Neural progenitor cell (in vitro differentiated cells): Measurements from ENCODE around the gene CAMKK1. TPM values are rescaled to one million over a fixed set of nuclear protein-coding genes. Genes with fewer than 3 reads are reported as not detected.

Experiments
- DNase-seq: peaks from one replicate; pipeline ENCODE4 v3.0.0-alpha.2; 2016; ENCODE audit warnings: low spot score
- H2AFZ ChIP-seq: fragments of 200-600 bp; sonication (generic); replicated peaks from 2 replicates; pipeline ENCODE4 v1.6.1; 2016; ENCODE audit warnings: antibody characterized with exemption
- H3F3A ChIP-seq: fragments of 200-600 bp; sonication (generic); 2 replicates; pipeline ENCODE4 v1.6.1; 2016; ENCODE audit warnings: antibody characterized with exemption, low read depth
- H3K27ac ChIP-seq: fragments of 200-600 bp; sonication (generic); 2 replicates; pipeline ENCODE4 v1.5.1; 2016; ENCODE audit warnings: mild to moderate bottlenecking
- H3K27me3 ChIP-seq: fragments of 200-600 bp; sonication (generic); 2 replicates; pipeline ENCODE4 v1.6.1; 2016; ENCODE audit warnings: mild to moderate bottlenecking, moderate library complexity
- H3K36me3 ChIP-seq: fragments of 200-600 bp; sonication (generic); 2 replicates; pipeline ENCODE4 v1.5.1; 2016
- H3K4me1 ChIP-seq: fragments of 200-600 bp; sonication (generic); 2 replicates; pipeline ENCODE4 v1.6.1; 2016; ENCODE audit warnings: mixed run types
- H3K4me2 ChIP-seq: fragments of 200-600 bp; sonication (generic); 2 replicates; pipeline ENCODE4 v1.6.1; 2016
- H3K4me3 ChIP-seq: fragments of 200-600 bp; sonication (generic); 2 replicates; pipeline ENCODE4 v1.5.1; 2016
- H3K79me2 ChIP-seq: fragments of 200-600 bp; sonication (generic); 2 replicates; pipeline ENCODE4 v1.6.1; 2016; ENCODE audit warnings: low read depth
- H3K9ac ChIP-seq: fragments of 200-600 bp; sonication (generic); 2 replicates; pipeline ENCODE4 v1.6.1; 2016
- H3K9me3 ChIP-seq: fragments of 200-600 bp; sonication (generic); 2 replicates; pipeline ENCODE4 v1.5.1; 2016; ENCODE audit warnings: low read depth
- H4K20me1 ChIP-seq: fragments of 200-600 bp; sonication (generic); 2 replicates; pipeline ENCODE4 v1.6.1; 2016; ENCODE audit warnings: low read depth
- H3K27ac Mint-ChIP-seq: 3 replicates; pipeline ENCODE4 v1.8.0; 2021; ENCODE audit warnings: mixed read lengths
- H3K27me3 Mint-ChIP-seq: 2 replicates; pipeline ENCODE4 v1.8.0; 2022; ENCODE audit warnings: low read depth, mild to moderate bottlenecking, inconsistent platforms, moderate library complexity, mixed read lengths; ENCODE audit not compliant: insufficient read depth
- H3K36me3 Mint-ChIP-seq: 3 replicates; pipeline ENCODE4 v1.8.0; 2021; ENCODE audit warnings: mixed read lengths
- H3K4me1 Mint-ChIP-seq: 3 replicates; pipeline ENCODE4 v1.8.0; 2021; ENCODE audit warnings: mixed read lengths
- H3K4me3 Mint-ChIP-seq: 3 replicates; pipeline ENCODE4 v1.8.0; 2021; ENCODE audit warnings: mild to moderate bottlenecking, moderate library complexity, mixed read lengths
- H3K9me3 Mint-ChIP-seq: 3 replicates; pipeline ENCODE4 v1.8.0; 2020; ENCODE audit warnings: mixed read lengths
- CTCF ChIP-seq: fragments of 200-600 bp; sonication (generic); IDR thresholded peaks from 2 replicates; pipeline ENCODE4 v1.5.1; 2017; ENCODE audit warnings: antibody characterized with exemption, mild to moderate bottlenecking
- EZH2 ChIP-seq: fragments of 200-600 bp; sonication (generic); IDR thresholded peaks from 2 replicates; pipeline ENCODE4 v1.6.1; 2017; ENCODE audit warnings: antibody characterized with exemption, mild to moderate bottlenecking, moderate library complexity
- EZH2phosphoT487 ChIP-seq: fragments of 200-600 bp; sonication (generic); IDR thresholded peaks from 2 replicates; pipeline ENCODE4 v1.6.1; 2017; ENCODE audit warnings: antibody characterized with exemption
- total RNA-seq: library from RNA; depleted of rRNA; stranded (reverse); fragments of >200 nt; gene quantifications from 2 replicates; pipeline ENCODE4 v1.2.3, GENCODE V29; 2015; ENCODE audit warnings: low replicate concordance

Gene CAMKK1
- total RNA-seq, 1 donor from 2014 or later, result 2.9 TPM

GRCh38 chr17:3900646-3901045 lies 7.8 kb upstream of the CAMKK1 start:
- H3K79me2 ChIP-seq, result no peaks in the 10 kb centered on the region
- Mint-ChIP-seq H3K27ac (no peak overlapping the region), H3K27me3 (peaks cover 2% of the 10 kb centered on the region), H3K36me3 (no peaks in the 10 kb centered on the region), H3K9me3 (no peaks in the 10 kb centered on the region), H3K4me1 (peaks cover 10% of the 10 kb centered on the region), H3K4me3 (no peak overlapping the region)
- H3K27me3 ChIP-seq, result no peaks in the 10 kb centered on the region
- no peak for TF ChIP-seq CTCF
- no peaks in the 10 kb centered on the region for H3K9me3 ChIP-seq
- no peak overlapping the region for H3K4me3 ChIP-seq
- no peaks in the 10 kb centered on the region for H3F3A ChIP-seq
- H3K4me2 ChIP-seq, result no peak overlapping the region
- no peaks in the 10 kb centered on the region for H3K36me3 ChIP-seq
- no peak overlapping the region for H2AFZ ChIP-seq
- H3K4me1 ChIP-seq, result no peaks in the 10 kb centered on the region
- no peak for DNase-seq
- H4K20me1 ChIP-seq, result no peaks in the 10 kb centered on the region
- no peak overlapping the region for H3K9ac ChIP-seq
- no peak overlapping the region for H3K27ac ChIP-seq

GRCh38 chr17:3897731-3898130 lies 4.9 kb upstream of the CAMKK1 start:
- Histone ChIP-seq H3K27ac (no peak overlapping the region), H3K36me3 (no peaks in the 10 kb centered on the region), H3K4me3 (no peak overlapping the region), H3K4me2 (no peak overlapping the region), H4K20me1 (no peaks in the 10 kb centered on the region), H3K9me3 (no peaks in the 10 kb centered on the region), H3K79me2 (no peaks in the 10 kb centered on the region), H2AFZ (no peak overlapping the region), H3F3A (no peaks in the 10 kb centered on the region), H3K27me3 (peaks cover 3% of the 10 kb centered on the region), H3K9ac (no peak overlapping the region), H3K4me1 (peaks cover 4% of the 10 kb centered on the region)
- Mint-ChIP-seq H3K4me3 (no peak overlapping the region), H3K9me3 (no peaks in the 10 kb centered on the region), H3K27me3 (peaks cover 4% of the 10 kb centered on the region), H3K36me3 (no peaks in the 10 kb centered on the region), H3K4me1 (peaks cover 22% of the 10 kb centered on the region), H3K27ac (no peak overlapping the region)
- TF ChIP-seq CTCF (no peak), EZH2 (no peak), EZH2phosphoT487 (no peak)
- DNase-seq, result no peak

GRCh38 chr17:3896968-3897235 lies 4.0 kb upstream of the CAMKK1 start:
- no peak overlapping the region for H3K27ac ChIP-seq
- H3K4me1 ChIP-seq, result peaks cover 7% of the 10 kb centered on the region
- Mint-ChIP-seq H3K9me3 (no peaks in the 10 kb centered on the region), H3K27me3 (peaks cover 4% of the 10 kb centered on the region), H3K4me3 (no peak overlapping the region), H3K27ac (peak overlapping the region; percentile 16), H3K4me1 (peaks cover 22% of the 10 kb centered on the region), H3K36me3 (no peaks in the 10 kb centered on the region)
- peaks cover 3% of the 10 kb centered on the region for H3F3A ChIP-seq
- H3K4me2 ChIP-seq, result no peak overlapping the region
- no peak overlapping the region for H2AFZ ChIP-seq
- H3K9me3 ChIP-seq, result no peaks in the 10 kb centered on the region
- no peaks in the 10 kb centered on the region for H3K79me2 ChIP-seq
- no peak for DNase-seq
- no peak overlapping the region for H3K9ac ChIP-seq
- H3K27me3 ChIP-seq, result peaks cover 10% of the 10 kb centered on the region
- H3K36me3 ChIP-seq, result no peaks in the 10 kb centered on the region
- no peak overlapping the region for H3K4me3 ChIP-seq
- TF ChIP-seq EZH2phosphoT487, result no peak
- TF ChIP-seq CTCF, result no peak
- TF ChIP-seq EZH2, result no peak
- H4K20me1 ChIP-seq, result peaks cover 5% of the 10 kb centered on the region
